BJ (cell line): ENCODE results near the gene ABCB11. TPM values are rescaled to one million over a fixed set of nuclear protein-coding genes. Genes with fewer than 3 reads are reported as not detected.

ENCODE experiments used
- CTCF ChIA-PET: fragments of 350-600 bp; formaldehyde crosslinking; extraction: SDS; loops from one replicate; lab custom pipeline; 2021; ENCODE audit warnings: antibody characterized with exemption, inconsistent platforms; lab: Yijun Ruan, JAX
- POLR2A ChIA-PET: fragments of 300-600 bp; sonication (Branson Sonifier 250); formaldehyde crosslinking; extraction: SDS; loops from one replicate; lab custom pipeline; 2021; ENCODE audit warnings: antibody characterized with exemption; lab: Charles Lee
- DNase-seq: peaks from one replicate; pipeline ENCODE4 v3.0.0-alpha.2; 2011; ENCODE audit warnings: low read depth
- H3K27me3 ChIP-seq: 2 replicates; pipeline ENCODE4 v1.6.0; 2011; ENCODE audit warnings: low read length; ENCODE audit not compliant: control insufficient read depth, insufficient read depth
- H3K36me3 ChIP-seq: 2 replicates; pipeline ENCODE4 v1.5.1; 2011; ENCODE audit warnings: low read length; ENCODE audit not compliant: control insufficient read depth, insufficient read depth
- H3K4me3 ChIP-seq: 2 replicates; pipeline ENCODE4 v1.5.1; 2011; ENCODE audit warnings: low read depth, mild to moderate bottlenecking, control low read depth, low read length
- CTCF ChIP-seq: IDR thresholded peaks from 2 replicates; pipeline ENCODE4 v1.5.1; 2011; ENCODE audit warnings: low read depth, mild to moderate bottlenecking, control low read depth, inconsistent platforms, low read length, moderate library complexity; ENCODE audit not compliant: insufficient read depth
- polyA plus RNA-seq: library from polyadenylated mRNA; depleted of rRNA; stranded (reverse); fragments of >200 nt; gene quantifications from 2 replicates; pipeline ENCODE4 v1.2.3, GENCODE V29; 2011

The ABCB11 gene
- polyA plus RNA-seq, 1 experiment = not detected

- no peaks in the 10 kb centered on the region for H3K27me3 ChIP-seq
- no peaks in the 10 kb centered on the region for H3K36me3 ChIP-seq
- DNase-seq = no peak
- no peak overlapping the region for H3K4me3 ChIP-seq
- TF ChIP-seq CTCF = no peak
- CTCF ChIA-PET = no interaction called here
- POLR2A ChIA-PET = no interaction called here
Measured at GRCh38 chr2:169029341-169029740, 1.8 kb downstream of the ABCB11 start.

- H3K36me3 ChIP-seq = no peaks in the 10 kb centered on the region
- TF ChIP-seq CTCF = no peak
- DNase-seq = no peak
- ChIA-PET CTCF (no interaction called here), POLR2A (no interaction called here)
- H3K27me3 ChIP-seq = no peaks in the 10 kb centered on the region
- H3K4me3 ChIP-seq = no peak overlapping the region
Measured at GRCh38 chr2:169027234-169027633, 3.9 kb downstream of the ABCB11 start.

- H3K4me3 ChIP-seq = no peak overlapping the region
- ChIA-PET CTCF (no interaction called here), POLR2A (no interaction called here)
- no peaks in the 10 kb centered on the region for H3K36me3 ChIP-seq
- no peak for TF ChIP-seq CTCF
- no peaks in the 10 kb centered on the region for H3K27me3 ChIP-seq
- DNase-seq = no peak
Measured at GRCh38 chr2:169026056-169026455, 5.1 kb downstream of the ABCB11 start.

DNA sequence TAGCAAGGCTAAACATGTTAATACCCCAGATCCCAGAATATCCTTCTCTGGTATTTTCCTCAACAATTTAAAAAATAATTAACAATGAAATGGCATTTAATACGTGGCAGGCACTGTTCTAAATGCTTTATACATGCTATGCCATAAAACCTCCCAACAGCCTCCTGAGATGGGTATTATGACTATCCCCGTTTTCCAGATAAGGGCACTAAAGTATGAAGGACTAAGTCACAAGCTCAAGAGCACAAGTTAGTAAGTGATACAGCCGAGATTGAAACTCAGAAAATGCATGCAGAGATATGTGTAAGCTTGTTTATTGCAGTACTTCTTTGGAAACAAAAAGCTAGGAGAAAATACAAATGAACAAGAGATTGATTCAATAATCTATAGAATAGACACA is 8.0 kb downstream of the ABCB11 start:
- Histone ChIP-seq H3K27me3 (no peaks in the 10 kb centered on the region), H3K36me3 (no peaks in the 10 kb centered on the region), H3K4me3 (no peak overlapping the region)
- no peak for TF ChIP-seq CTCF
- DNase-seq = no peak
- POLR2A ChIA-PET = no interaction called here
- CTCF ChIA-PET = no interaction called here

DNA sequence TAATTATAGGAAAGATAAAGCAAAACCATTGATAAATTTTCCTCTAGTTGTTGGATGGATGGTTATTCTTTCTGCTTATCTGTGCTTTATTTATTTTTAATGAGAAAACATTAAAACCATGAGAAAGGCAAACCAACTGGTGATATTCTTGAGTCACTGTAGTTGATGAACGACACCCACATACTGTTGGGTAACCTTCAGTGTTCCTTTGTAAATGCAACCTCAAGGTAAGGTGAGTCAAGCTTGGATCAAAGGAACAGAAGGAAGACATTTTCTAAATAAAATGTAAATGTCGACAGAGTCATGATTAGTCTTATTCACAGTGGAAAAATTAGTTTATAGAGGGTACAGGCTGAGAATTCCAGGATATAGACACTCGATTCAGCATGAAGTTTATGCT is 12.7 kb downstream of the ABCB11 start:
- ChIA-PET CTCF (no interaction called here), POLR2A (no interaction called here)
- H3K4me3 ChIP-seq = no peak overlapping the region
- H3K36me3 ChIP-seq = no peaks in the 10 kb centered on the region
- H3K27me3 ChIP-seq = no peaks in the 10 kb centered on the region
- DNase-seq = no peak
- no peak for TF ChIP-seq CTCF
